Endothelial cell of umbilical vein (primary cell): ENCODE results near the gene MVD. TPM values are rescaled to one million over a fixed set of nuclear protein-coding genes. Genes with fewer than 3 reads are reported as not detected.

Experiments
- BruUV-seq: library from RNA; stranded (reverse); fragments of 400-500 nt; replicated peaks from 2 replicates; lab custom pipeline; 2021; lab: Mats Ljungman, UMichigan
- CTCF ChIA-PET: fragments of 300-600, 350-600 bp; sonication (Branson Sonifier 250); formaldehyde crosslinking; loops from one replicate; lab custom pipeline; 2021; ENCODE audit warnings: antibody characterized with exemption, inconsistent platforms; lab: Charles Lee
- POLR2A ChIA-PET: fragments of 300-600, 350-600 bp; sonication (Branson Sonifier 250); formaldehyde crosslinking; loops from one replicate; lab custom pipeline; 2021; ENCODE audit warnings: antibody characterized with exemption, inconsistent platforms; lab: Charles Lee
- DNase-seq: peaks from one replicate; pipeline ENCODE4 v3.0.0-alpha.2; 2011; ENCODE audit warnings: low read depth, low spot score
- FAIRE-seq: peaks from 2 replicates; lab custom pipeline; 2011; peaks lifted over from hg19 to GRCh38; lab: Jason Lieb, UNC
- H2AFZ ChIP-seq: 2 replicates; pipeline ENCODE4 v1.6.0; 2012; ENCODE audit warnings: low read depth, low read length, control low read depth, inconsistent platforms
- H3K27ac ChIP-seq: 2 replicates; pipeline ENCODE4 v1.5.1; 2011; ENCODE audit warnings: low read depth, mild to moderate bottlenecking, control low read depth, low read length, moderate library complexity; ENCODE audit not compliant: insufficient read depth
- H3K27me3 ChIP-seq, 2 experiments: 2 replicates each; pipeline versions ENCODE4 v1.6.0 to v1.6.1; 2011; ENCODE audit warnings: low read length in 2 of 2, mixed read lengths in 1 of 2; ENCODE audit not compliant: control insufficient read depth in 2 of 2, insufficient read depth in 2 of 2
- H3K36me3 ChIP-seq, 2 experiments: 2 replicates in 1 of 2; 3 replicates in 1 of 2; pipeline ENCODE4 v1.5.1; 2011; ENCODE audit warnings: low read length in 2 of 2, mild to moderate bottlenecking in 1 of 2, moderate library complexity in 1 of 2; ENCODE audit not compliant: control insufficient read depth in 2 of 2, insufficient read depth in 2 of 2; ENCODE audit errors: extremely low read depth in 1 of 2
- H3K4me1 ChIP-seq: 3 replicates; pipeline ENCODE4 v1.5.1; 2011; ENCODE audit warnings: mild to moderate bottlenecking, low read length; ENCODE audit not compliant: control insufficient read depth, insufficient read depth; ENCODE audit errors: extremely low read depth
- H3K4me2 ChIP-seq: 2 replicates; pipeline ENCODE4 v1.6.1; 2011; ENCODE audit warnings: low read length, control low read depth, mixed read lengths; ENCODE audit not compliant: insufficient read depth
- H3K4me3 ChIP-seq, 3 experiments: fragments of 200-600 bp in 1 of 3; sonication (generic), shearing (Covaris generic) in 1 of 3; replicated peaks in 1 of 3; 2 replicates each; pipeline ENCODE4 v1.5.1; 2011 to 2016; ENCODE audit warnings: control low read depth in 3 of 3, low read length in 3 of 3, mild to moderate bottlenecking in 2 of 3, inconsistent platforms in 1 of 3, low read depth in 1 of 3, moderate library complexity in 1 of 3; ENCODE audit not compliant: insufficient read depth in 1 of 3
- H3K79me2 ChIP-seq: 2 replicates; pipeline ENCODE4 v1.6.0; 2012; ENCODE audit warnings: low read length, inconsistent platforms; ENCODE audit not compliant: control insufficient read depth, insufficient read depth
- H3K9ac ChIP-seq: replicated peaks from 2 replicates; pipeline ENCODE3; 2011; ENCODE audit warnings: low read length, control low read depth; ENCODE audit not compliant: insufficient read depth; ENCODE audit errors: extremely low read depth
- H3K9me1 ChIP-seq: replicated peaks from 3 replicates; pipeline ENCODE4 v1.6.0; 2011; ENCODE audit warnings: mild to moderate bottlenecking, low read length; ENCODE audit not compliant: control insufficient read depth, insufficient read depth; ENCODE audit errors: extremely low read depth
- H3K9me3 ChIP-seq: replicated peaks from 2 replicates; pipeline ENCODE4 v1.5.1; 2012; ENCODE audit warnings: low read length, inconsistent platforms; ENCODE audit not compliant: control insufficient read depth, insufficient read depth
- H4K20me1 ChIP-seq: replicated peaks from 2 replicates; pipeline ENCODE3; 2011; ENCODE audit warnings: mild to moderate bottlenecking, low read length; ENCODE audit not compliant: control insufficient read depth, insufficient read depth; ENCODE audit errors: extremely low read depth
- FOS ChIP-seq: IDR thresholded peaks from 2 replicates; pipeline ENCODE4 v1.6.1; 2011; ENCODE audit warnings: mild to moderate bottlenecking, low read length, moderate library complexity, borderline replicate concordance; ENCODE audit not compliant: insufficient read depth
- GATA2 ChIP-seq: IDR thresholded peaks from 2 replicates; pipeline ENCODE4 v1.7.0; 2011; ENCODE audit warnings: low read depth, mild to moderate bottlenecking, moderate library complexity, mixed read lengths, low read length; ENCODE audit not compliant: insufficient read length, insufficient read depth
- JUN ChIP-seq: IDR thresholded peaks from 2 replicates; pipeline ENCODE4 v1.6.1; 2011; ENCODE audit warnings: borderline replicate concordance, low read depth; ENCODE audit not compliant: insufficient read length, insufficient read depth
- MYC ChIP-seq: IDR thresholded peaks from one replicate; pipeline ENCODE4 v1.6.1; 2011; ENCODE audit warnings: mild to moderate bottlenecking, low read depth, low read length
- POLR2A ChIP-seq: IDR thresholded peaks from 2 replicates; pipeline ENCODE4 v1.6.1; 2012; ENCODE audit warnings: low read depth, mild to moderate bottlenecking, control low read depth, low read length
- POLR2AphosphoS5 ChIP-seq: IDR thresholded peaks from 2 replicates; pipeline ENCODE4 v1.6.1; 2012; ENCODE audit warnings: low read depth, mild to moderate bottlenecking, control low read depth, low read length, moderate library complexity; ENCODE audit not compliant: insufficient read depth
- dilution Hi-C: fragments of 300-500 bp; cut with MboI; formaldehyde crosslinking; loops from one replicate; pipeline ENCODE4 v1.15.0; 2019; ENCODE audit warnings: low sequenced_read_pairs; ENCODE audit not compliant: extremely low pct_ligation_motif_present
- intact Hi-C: fragments of 100-400 bp; cut with micrococcal nuclease; formaldehyde crosslinking; loops from one replicate; pipeline ENCODE4 v1.10.0; 2022
- polyA plus RNA-seq, 4 experiments: library from polyadenylated mRNA; depleted of rRNA in 3 of 4; stranded (reverse) in 3 of 4; unstranded in 1 of 4; fragments of >200 nt; gene quantifications; 2 replicates each; pipeline versions ENCODE4 v1.2.1 to v1.2.3, GENCODE V29; 2011 to 2012; ENCODE audit warnings: missing spikeins in 1 of 4
- total RNA-seq: library from RNA; stranded (reverse); gene quantifications from 2 replicates; pipeline ENCODE4 v1.2.3, GENCODE V29; 2021
- TF ChIP-seq, protein P1 (sequence below), 2 donors: IDR thresholded peaks; 1 replicate in 1 of 2; 2 replicates in 1 of 2; pipeline ENCODE4 v1.5.1; 2011; ENCODE audit warnings: low read length in 2 of 2, mild to moderate bottlenecking in 2 of 2, moderate library complexity in 2 of 2, control low read depth in 1 of 2, inconsistent platforms in 1 of 2, low read depth in 1 of 2; ENCODE audit not compliant: insufficient read depth in 1 of 2; ENCODE audit errors: extremely low read depth in 1 of 2
- TF ChIP-seq, protein P2 (sequence below): IDR thresholded peaks from 2 replicates; pipeline ENCODE4 v1.6.1; 2011; ENCODE audit not compliant: insufficient read depth, insufficient read length

The MVD gene
- total and polyA plus RNA-seq, 2 donors (not counting 3 experiments of a cell fraction or from before 2014, with no cell fraction given): 64.4 to 142 TPM

DNA sequence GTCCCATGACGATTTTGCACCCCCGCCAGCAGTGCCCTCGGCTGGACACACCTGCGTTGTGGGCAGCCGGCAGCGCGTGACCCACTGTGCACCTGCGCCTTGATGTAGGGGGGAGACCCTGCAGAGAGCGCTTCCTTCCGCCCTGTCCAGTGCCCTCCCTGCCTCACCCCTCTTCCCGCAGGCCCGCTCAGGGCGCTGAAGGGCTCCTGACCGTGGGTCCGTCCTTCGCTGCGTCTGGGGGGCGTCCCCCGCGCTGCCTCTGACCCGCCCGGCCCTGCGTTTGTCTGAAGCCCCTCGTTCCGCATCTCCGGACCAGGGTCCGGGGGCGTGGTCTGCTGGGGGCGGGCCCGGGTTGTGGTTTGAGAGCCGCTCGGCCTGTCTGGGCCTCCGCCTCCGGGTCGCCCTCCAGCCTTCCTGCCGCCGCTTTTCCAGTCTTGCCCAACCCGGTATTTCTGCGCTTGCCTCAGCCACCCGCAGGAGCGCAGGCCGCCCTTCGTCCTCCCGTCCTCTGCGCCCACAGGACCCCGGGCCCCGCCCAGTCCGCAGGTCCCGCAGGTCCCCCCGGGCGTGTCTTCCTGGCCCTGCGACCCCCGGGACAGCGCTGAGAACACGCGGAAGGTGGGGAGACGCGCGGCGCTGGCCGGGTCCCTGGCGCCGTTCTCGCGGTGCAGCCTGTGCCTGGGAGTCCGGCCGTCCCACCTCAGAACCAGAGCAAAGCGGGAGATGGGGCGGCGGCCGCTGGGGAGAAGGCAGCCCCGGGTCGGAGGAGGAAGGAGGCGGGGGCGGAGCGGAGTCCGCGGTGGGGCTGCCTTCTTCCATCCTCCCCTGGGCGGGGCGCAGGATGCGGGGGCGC is 28.5 kb downstream of the MVD start:
- CTCF ChIA-PET: interaction anchor here (0.7 kb wide), 1 partner anchor 71 kb away, joined by 3 read pairs; no protein-coding TSS in a partner anchor
- DNase-seq (peak; percentile 44), FAIRE-seq (peak; percentile 15)
- peak overlapping the region; percentile 14 for H3K9ac ChIP-seq
- TF ChIP-seq MYC: no peak
- peak; percentile 40 for TF ChIP-seq POLR2AphosphoS5
- H3K4me2 ChIP-seq: peak overlapping the region; percentile 79
- intact Hi-C loops: loop anchor here (2.0 kb wide), 1 partner anchor 28 kb away; the partner anchor contains the start of gene MVD
- H2AFZ ChIP-seq: peak overlapping the region; percentile 18
- dilution Hi-C loops: no loop called here
- H3K36me3 ChIP-seq: peaks cover 2 to 4% of the 10 kb centered on the region in 2 experiments
- H3K9me3 ChIP-seq: no peaks in the 10 kb centered on the region
- no peak overlapping the region for H3K27ac ChIP-seq
- H3K4me3 ChIP-seq: peak overlapping the region; percentile 38 to 56 (median 52)
- peaks cover 4 to 12% of the 10 kb centered on the region in 2 experiments for H3K27me3 ChIP-seq
- no TSS peak for BruUV-seq
- POLR2A ChIA-PET: no interaction called here
- no peaks in the 10 kb centered on the region for H3K9me1 ChIP-seq
- no peaks in the 10 kb centered on the region for H3K79me2 ChIP-seq
- H4K20me1 ChIP-seq: no peaks in the 10 kb centered on the region
- H3K4me1 ChIP-seq: peaks cover 8% of the 10 kb centered on the region

DNA sequence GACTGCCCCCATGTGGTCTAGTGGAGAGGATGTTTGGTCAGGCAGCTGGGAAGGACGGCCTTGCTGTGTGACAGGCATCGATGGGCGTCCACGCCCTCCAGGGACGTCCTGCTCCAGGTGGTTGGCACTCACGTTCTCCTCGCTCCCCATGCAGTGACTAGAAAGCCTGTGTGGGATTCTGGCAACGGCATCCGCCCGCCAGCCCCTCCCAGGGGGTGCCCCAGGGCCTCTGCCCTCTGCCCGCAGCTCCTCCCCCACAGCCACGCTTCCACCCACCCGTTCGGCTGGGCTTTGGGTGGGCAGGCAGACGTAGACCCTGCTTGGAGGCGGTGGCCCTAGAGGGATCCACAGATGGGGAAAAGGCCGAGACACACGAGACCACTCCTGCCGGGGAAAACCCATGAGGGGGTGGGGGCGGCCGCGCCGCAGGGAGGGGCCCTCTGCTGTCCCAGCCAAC is 29.2 kb downstream of the MVD start:
- no peak for FAIRE-seq
- dilution Hi-C loops: no loop called here

More for the DNA sequence above, 29.2 kb downstream of the MVD start:
- Histone ChIP-seq H3K9ac (no peak overlapping the region), H2AFZ (no peak overlapping the region), H3K4me2 (no peak overlapping the region), H4K20me1 (no peaks in the 10 kb centered on the region), H3K4me1 (peaks cover 8% of the 10 kb centered on the region), H3K4me3 (peak overlapping the region in 1 of 3 experiments; percentile 38), H3K79me2 (no peaks in the 10 kb centered on the region), H3K27me3 (peaks cover 0 to 5% of the 10 kb centered on the region in 2 experiments), H3K9me3 (no peaks in the 10 kb centered on the region), H3K36me3 (peaks cover 2 to 4% of the 10 kb centered on the region in 2 experiments), H3K27ac (no peak overlapping the region), H3K9me1 (no peaks in the 10 kb centered on the region)
- POLR2A ChIA-PET: no interaction called here
- DNase-seq: peak; percentile 7
- BruUV-seq: no TSS peak
- intact Hi-C loops: loop anchor here (2.0 kb wide), 1 partner anchor 29 kb away; the partner anchor contains the start of gene MVD
- TF ChIP-seq POLR2AphosphoS5: no peak
- TF ChIP-seq, protein P1, sequence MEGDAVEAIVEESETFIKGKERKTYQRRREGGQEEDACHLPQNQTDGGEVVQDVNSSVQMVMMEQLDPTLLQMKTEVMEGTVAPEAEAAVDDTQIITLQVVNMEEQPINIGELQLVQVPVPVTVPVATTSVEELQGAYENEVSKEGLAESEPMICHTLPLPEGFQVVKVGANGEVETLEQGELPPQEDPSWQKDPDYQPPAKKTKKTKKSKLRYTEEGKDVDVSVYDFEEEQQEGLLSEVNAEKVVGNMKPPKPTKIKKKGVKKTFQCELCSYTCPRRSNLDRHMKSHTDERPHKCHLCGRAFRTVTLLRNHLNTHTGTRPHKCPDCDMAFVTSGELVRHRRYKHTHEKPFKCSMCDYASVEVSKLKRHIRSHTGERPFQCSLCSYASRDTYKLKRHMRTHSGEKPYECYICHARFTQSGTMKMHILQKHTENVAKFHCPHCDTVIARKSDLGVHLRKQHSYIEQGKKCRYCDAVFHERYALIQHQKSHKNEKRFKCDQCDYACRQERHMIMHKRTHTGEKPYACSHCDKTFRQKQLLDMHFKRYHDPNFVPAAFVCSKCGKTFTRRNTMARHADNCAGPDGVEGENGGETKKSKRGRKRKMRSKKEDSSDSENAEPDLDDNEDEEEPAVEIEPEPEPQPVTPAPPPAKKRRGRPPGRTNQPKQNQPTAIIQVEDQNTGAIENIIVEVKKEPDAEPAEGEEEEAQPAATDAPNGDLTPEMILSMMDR (IDR thresholded peaks at IDR 0.05; ENCODE audit: extremely low read depth in 1 of 2, insufficient read depth in 1 of 2, low read depth in 1 of 2, low read length in 2 of 2): peak in 1 of 2 donors; percentile 43
- TF ChIP-seq FOS: no peak
- no peak for TF ChIP-seq JUN
- TF ChIP-seq POLR2A: no peak
- TF ChIP-seq GATA2: no peak
- TF ChIP-seq, protein P2, sequence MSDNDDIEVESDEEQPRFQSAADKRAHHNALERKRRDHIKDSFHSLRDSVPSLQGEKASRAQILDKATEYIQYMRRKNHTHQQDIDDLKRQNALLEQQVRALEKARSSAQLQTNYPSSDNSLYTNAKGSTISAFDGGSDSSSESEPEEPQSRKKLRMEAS: no peak
- CTCF ChIA-PET: interaction anchor here (0.7 kb wide), 1 partner anchor 71 kb away, joined by 3 read pairs; no protein-coding TSS in a partner anchor
